ENCODE data around the gene VPS37B.

- TF ChIP-seq CTCF (IDR thresholded peaks at IDR 0.05; ENCODE audit: low read depth, low read length) = no peak
- TF ChIP-seq EZH2phosphoT487 (IDR thresholded peaks at IDR 0.05; ENCODE audit: low read depth) = no peak
Measured at GRCh38 chr12:122935318-122935717, 39.4 kb upstream of the VPS37B start.
